Hepatocyte (in vitro differentiated cells): ENCODE data around the gene GATA5. TPM values are rescaled to one million over a fixed set of nuclear protein-coding genes. Genes with fewer than 3 reads are reported as not detected.

Experiments
- DNase-seq: peaks from one replicate; pipeline ENCODE4 v3.0.0-alpha.2; 2016; ENCODE audit warnings: low spot score
- H2AFZ ChIP-seq: fragments of 200-600 bp; sonication (generic); 2 replicates; pipeline ENCODE4 v1.6.0; 2016; ENCODE audit warnings: antibody characterized with exemption, mild to moderate bottlenecking
- H3K27ac ChIP-seq: fragments of 200-600 bp; sonication (generic); 2 replicates; pipeline ENCODE4 v1.5.1; 2016; ENCODE audit warnings: mild to moderate bottlenecking
- H3K27me3 ChIP-seq: fragments of 200-600 bp; sonication (generic); 2 replicates; pipeline ENCODE4 v1.6.1; 2016
- H3K36me3 ChIP-seq: fragments of 200-600 bp; sonication (generic); replicated peaks from 2 replicates; pipeline ENCODE4 v1.5.1; 2016; ENCODE audit warnings: low read depth; ENCODE audit not compliant: insufficient read depth
- H3K4me1 ChIP-seq: fragments of 200-600 bp; sonication (generic); 2 replicates; pipeline ENCODE4 v1.5.1; 2016; ENCODE audit warnings: mild to moderate bottlenecking, moderate library complexity; ENCODE audit not compliant: insufficient read depth
- H3K4me2 ChIP-seq: fragments of 200-600 bp; sonication (generic); 2 replicates; pipeline ENCODE4 v1.6.0; 2016
- H3K4me3 ChIP-seq: fragments of 200-600 bp; sonication (generic); 2 replicates; pipeline ENCODE4 v1.5.1; 2016; ENCODE audit warnings: mild to moderate bottlenecking
- H3K79me2 ChIP-seq: fragments of 200-600 bp; sonication (generic); 2 replicates; pipeline ENCODE4 v1.6.0; 2017; ENCODE audit warnings: mild to moderate bottlenecking
- H3K9me2 ChIP-seq: fragments of 200-600 bp; sonication (generic); replicated peaks from 2 replicates; pipeline ENCODE4 v1.6.0; 2017; ENCODE audit warnings: mild to moderate bottlenecking; ENCODE audit not compliant: insufficient read depth
- H3K9me3 ChIP-seq: fragments of 200-600 bp; sonication (generic); 2 replicates; pipeline ENCODE4 v1.5.1; 2016; ENCODE audit warnings: low read depth, mild to moderate bottlenecking
- H4K20me1 ChIP-seq: fragments of 200-600 bp; sonication (generic); 2 replicates; pipeline ENCODE4 v1.6.0; 2016; ENCODE audit warnings: mild to moderate bottlenecking; ENCODE audit not compliant: insufficient read depth, poor library complexity, severe bottlenecking
- EZH2 ChIP-seq: fragments of 200-600 bp; sonication (generic); IDR thresholded peaks from 2 replicates; pipeline ENCODE4 v1.6.1; 2016; ENCODE audit warnings: antibody characterized with exemption, mild to moderate bottlenecking, borderline replicate concordance
- EZH2phosphoT487 ChIP-seq: fragments of 200-600 bp; sonication (generic); IDR thresholded peaks from one replicate; pipeline ENCODE4 v1.6.1; 2018; ENCODE audit warnings: antibody characterized with exemption, mild to moderate bottlenecking, low read depth, moderate library complexity; ENCODE audit not compliant: unreplicated experiment, severe bottlenecking
- WGBS: methylation state at CpG from one replicate; pipeline ENCODE4 v1.1.6; 2016; ENCODE audit warnings: low lambda C conversion rate; ENCODE audit errors: missing lambda C conversion rate; 5-methylcytosine and 5-hydroxymethylcytosine counted together
- polyA plus RNA-seq: library from polyadenylated mRNA; unstranded; fragments of >200 nt; fragmentation: Nextera tagmentation; extraction: Ambion mirVana; gene quantifications from 2 replicates; pipeline ENCODE4 v1.2.1, GENCODE V29; 2016
- total RNA-seq: library from RNA; depleted of rRNA; stranded (reverse); fragments of >200 nt; gene quantifications from 2 replicates; pipeline ENCODE4 v1.2.3, GENCODE V29; 2014
- TF ChIP-seq, protein P1 (sequence below): fragments of 200-600 bp; sonication (generic); IDR thresholded peaks from 2 replicates; pipeline ENCODE4 v1.5.1; 2016; ENCODE audit warnings: antibody characterized with exemption, mild to moderate bottlenecking; ENCODE audit not compliant: poor library complexity

The GATA5 gene
- total and polyA plus RNA-seq, 2 experiments from 2014 or later: 28.7 to 53.6 TPM

GRCh38 chr20:62518911-62519310 lies 43.1 kb upstream of the GATA5 start:
- H3K27ac ChIP-seq: no peak overlapping the region
- 86% methylated on average over 17 of the region's 18 CpGs for WGBS

GRCh38 chr20:62517901-62518610 lies 42.3 kb upstream of the GATA5 start:
- no peak overlapping the region for H3K4me2 ChIP-seq
- no peaks in the 10 kb centered on the region for H3K9me2 ChIP-seq
- no peaks in the 10 kb centered on the region for H3K9me3 ChIP-seq
- no peak overlapping the region for H3K4me3 ChIP-seq
- DNase-seq: no peak
- H3K4me1 ChIP-seq: no peaks in the 10 kb centered on the region
- H3K27me3 ChIP-seq: no peaks in the 10 kb centered on the region
- H3K27ac ChIP-seq: no peak overlapping the region
- TF ChIP-seq, protein P1, sequence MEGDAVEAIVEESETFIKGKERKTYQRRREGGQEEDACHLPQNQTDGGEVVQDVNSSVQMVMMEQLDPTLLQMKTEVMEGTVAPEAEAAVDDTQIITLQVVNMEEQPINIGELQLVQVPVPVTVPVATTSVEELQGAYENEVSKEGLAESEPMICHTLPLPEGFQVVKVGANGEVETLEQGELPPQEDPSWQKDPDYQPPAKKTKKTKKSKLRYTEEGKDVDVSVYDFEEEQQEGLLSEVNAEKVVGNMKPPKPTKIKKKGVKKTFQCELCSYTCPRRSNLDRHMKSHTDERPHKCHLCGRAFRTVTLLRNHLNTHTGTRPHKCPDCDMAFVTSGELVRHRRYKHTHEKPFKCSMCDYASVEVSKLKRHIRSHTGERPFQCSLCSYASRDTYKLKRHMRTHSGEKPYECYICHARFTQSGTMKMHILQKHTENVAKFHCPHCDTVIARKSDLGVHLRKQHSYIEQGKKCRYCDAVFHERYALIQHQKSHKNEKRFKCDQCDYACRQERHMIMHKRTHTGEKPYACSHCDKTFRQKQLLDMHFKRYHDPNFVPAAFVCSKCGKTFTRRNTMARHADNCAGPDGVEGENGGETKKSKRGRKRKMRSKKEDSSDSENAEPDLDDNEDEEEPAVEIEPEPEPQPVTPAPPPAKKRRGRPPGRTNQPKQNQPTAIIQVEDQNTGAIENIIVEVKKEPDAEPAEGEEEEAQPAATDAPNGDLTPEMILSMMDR: no peak
- TF ChIP-seq EZH2phosphoT487 (no peak), EZH2 (no peak)
- no peaks in the 10 kb centered on the region for H4K20me1 ChIP-seq
- 84% methylated on average over 15 of the region's 15 CpGs for WGBS
- no peaks in the 10 kb centered on the region for H3K36me3 ChIP-seq
- no peaks in the 10 kb centered on the region for H3K79me2 ChIP-seq
- no peak overlapping the region for H2AFZ ChIP-seq

More at GRCh38 chr20:62518911-62519310, 43.1 kb upstream of the GATA5 start:
- H3K9me2 ChIP-seq: no peaks in the 10 kb centered on the region
- no peaks in the 10 kb centered on the region for H3K27me3 ChIP-seq
- no peaks in the 10 kb centered on the region for H3K36me3 ChIP-seq
- H4K20me1 ChIP-seq: no peaks in the 10 kb centered on the region
- H3K4me1 ChIP-seq: peaks cover 6% of the 10 kb centered on the region
- H3K9me3 ChIP-seq: no peaks in the 10 kb centered on the region
- no peak for DNase-seq
- TF ChIP-seq EZH2 (no peak), EZH2phosphoT487 (no peak)
- TF ChIP-seq, protein P1: no peak
- H2AFZ ChIP-seq: no peak overlapping the region
- no peaks in the 10 kb centered on the region for H3K79me2 ChIP-seq
- H3K4me3 ChIP-seq: no peak overlapping the region
- no peak overlapping the region for H3K4me2 ChIP-seq

DNA sequence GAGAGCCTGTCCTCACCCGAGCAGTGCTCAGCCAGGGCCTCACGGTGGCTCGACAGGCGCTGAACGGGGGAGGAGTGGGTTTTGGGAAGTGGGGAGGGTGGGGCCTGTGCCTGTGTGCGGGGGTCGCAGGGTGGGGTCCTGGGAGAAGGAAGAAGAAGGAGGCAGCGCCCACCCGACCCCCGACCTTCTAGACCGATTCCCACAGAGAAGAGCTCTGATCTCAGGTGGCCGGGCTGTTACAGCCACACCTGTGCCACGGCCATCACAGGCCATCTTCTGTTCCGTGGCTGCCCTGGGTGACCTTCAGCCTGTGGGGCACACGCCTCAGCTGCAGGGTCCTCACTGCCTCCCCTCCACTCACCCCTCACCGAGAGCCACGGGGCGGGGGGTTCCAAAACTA lies 41.4 kb upstream of the GATA5 start:
- Histone ChIP-seq H2AFZ (no peak overlapping the region), H3K4me2 (no peak overlapping the region), H3K36me3 (no peaks in the 10 kb centered on the region), H4K20me1 (no peaks in the 10 kb centered on the region), H3K9me3 (no peaks in the 10 kb centered on the region), H3K27me3 (no peaks in the 10 kb centered on the region), H3K27ac (no peak overlapping the region), H3K4me3 (no peak overlapping the region), H3K9me2 (no peaks in the 10 kb centered on the region), H3K4me1 (no peaks in the 10 kb centered on the region), H3K79me2 (no peaks in the 10 kb centered on the region)
- TF ChIP-seq EZH2: no peak
- no peak for TF ChIP-seq EZH2phosphoT487
- TF ChIP-seq, protein P1: no peak
- no peak for DNase-seq
- 82% methylated on average over 10 of the region's 18 CpGs for WGBS

GRCh38 chr20:62516338-62516737 lies 40.5 kb upstream of the GATA5 start:
- Histone ChIP-seq H2AFZ (no peak overlapping the region), H3K79me2 (no peaks in the 10 kb centered on the region), H3K36me3 (no peaks in the 10 kb centered on the region), H3K27ac (no peak overlapping the region), H3K4me3 (no peak overlapping the region), H4K20me1 (no peaks in the 10 kb centered on the region), H3K4me1 (no peaks in the 10 kb centered on the region), H3K9me2 (no peaks in the 10 kb centered on the region), H3K4me2 (no peak overlapping the region), H3K27me3 (no peaks in the 10 kb centered on the region), H3K9me3 (no peaks in the 10 kb centered on the region)
- TF ChIP-seq, protein P1: peak; percentile 25
- no peak for TF ChIP-seq EZH2phosphoT487
- DNase-seq: no peak
- WGBS: 79% methylated on average over 13 of the region's 13 CpGs
